Embryonic facial prominence (tissue), 1 donor: Measurements from ENCODE around the gene SETBP1.

ENCODE experiments used
- DNase-seq: peaks from one replicate; pipeline ENCODE4 v3.0.0-alpha.2; 2016; ENCODE audit errors: extremely low spot score

The SETBP1 gene

DNA sequence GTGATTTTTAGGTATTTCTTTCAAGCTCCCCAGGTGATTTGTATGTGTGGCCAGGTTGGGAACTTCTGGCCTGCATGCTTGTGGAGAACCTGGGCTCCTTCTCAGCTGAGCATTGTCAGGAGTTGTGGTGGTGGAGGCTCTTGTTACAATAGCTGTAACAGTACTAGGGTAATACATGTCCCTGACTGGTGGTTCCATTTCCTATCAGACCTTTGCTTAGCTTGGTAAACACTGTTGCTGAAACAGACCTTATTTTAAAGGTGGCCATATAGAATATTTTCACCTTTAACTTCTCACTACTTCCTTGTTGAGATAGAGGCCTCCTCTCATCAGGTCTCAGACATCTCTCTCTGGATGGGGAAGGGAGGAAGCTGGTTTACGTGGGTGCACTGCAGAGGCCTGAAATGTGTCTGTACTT, 79.2 kb downstream of the SETBP1 start:
- DNase-seq: no peak

DNA sequence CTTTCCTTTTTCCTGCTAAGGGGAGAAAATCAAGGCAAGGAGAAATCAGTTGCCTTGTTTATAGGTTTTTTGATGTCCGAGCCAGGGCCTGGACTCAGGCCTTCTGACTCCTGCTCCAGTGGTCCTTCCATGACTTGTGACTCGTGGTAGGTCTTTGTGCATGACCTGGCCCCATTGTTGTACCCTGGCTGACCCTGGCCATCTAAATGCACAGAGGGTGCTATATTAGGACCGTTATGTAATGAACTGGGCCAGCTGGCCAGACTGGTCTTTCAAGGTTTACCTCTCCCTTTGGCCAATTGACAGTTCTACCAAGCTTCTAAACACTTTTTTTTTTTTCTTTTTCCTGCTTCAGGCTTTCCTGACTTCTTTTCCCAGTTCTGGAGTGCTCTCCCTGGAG, 81.1 kb downstream of the SETBP1 start:
- no peak for DNase-seq

DNA sequence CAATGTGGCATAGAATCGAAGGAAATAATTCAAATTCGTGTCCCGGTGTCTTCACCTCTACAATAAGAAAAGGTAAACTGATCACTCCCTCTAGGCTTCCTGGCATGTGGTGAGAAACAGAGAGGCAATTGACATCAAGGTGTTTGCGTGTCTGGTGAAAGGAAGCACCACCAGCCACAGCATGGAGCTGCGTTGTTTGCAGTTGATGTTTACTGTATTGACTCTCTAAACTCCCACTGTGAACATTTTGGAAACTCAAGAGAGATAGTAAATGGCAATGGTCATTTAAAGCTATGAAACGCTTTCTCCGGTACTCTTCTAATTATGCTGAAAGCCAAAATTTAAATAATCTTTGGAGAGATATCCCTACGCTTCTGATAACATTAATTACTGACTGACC, 82.6 kb downstream of the SETBP1 start:
- DNase-seq: no peak

DNA sequence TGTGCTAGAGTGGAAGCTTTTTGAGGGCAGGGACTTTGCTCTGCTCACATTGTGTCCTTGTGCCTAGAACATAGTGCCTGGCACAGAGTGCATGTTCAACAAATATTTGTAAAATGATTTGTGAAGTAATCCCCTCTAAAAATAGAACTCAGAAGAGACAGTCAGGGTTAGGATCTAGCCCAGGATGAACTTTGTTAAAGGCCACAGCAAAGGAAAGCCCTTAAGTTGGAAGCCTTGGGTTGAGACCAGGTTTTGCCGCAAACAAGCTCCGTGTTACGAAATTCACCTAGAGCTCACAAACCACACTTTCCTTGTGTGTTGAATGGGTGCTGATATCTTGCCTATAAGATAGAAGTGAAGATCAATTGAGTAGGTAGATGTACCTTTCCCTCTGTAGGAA, 84.2 kb downstream of the SETBP1 start:
- DNase-seq: no peak

DNA sequence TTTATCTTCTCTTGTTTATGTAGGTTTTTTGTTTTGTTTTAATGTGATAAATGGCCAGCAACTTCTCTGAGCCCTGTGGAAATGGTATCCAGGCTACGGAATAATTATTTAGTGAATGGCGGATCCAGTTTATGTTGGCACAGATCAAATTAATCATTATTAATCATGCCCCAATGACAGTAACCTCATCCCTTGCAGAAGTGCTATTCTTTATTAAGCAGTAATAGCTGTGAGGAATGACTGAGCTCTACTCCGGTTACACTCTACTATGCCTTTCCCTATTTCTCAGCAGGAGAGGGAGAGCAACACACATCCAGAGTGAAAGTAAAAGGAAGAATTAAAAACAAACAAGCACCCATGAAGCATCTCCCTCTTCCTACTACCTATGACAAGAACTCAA, 84.8 kb downstream of the SETBP1 start:
- DNase-seq: no peak

DNA sequence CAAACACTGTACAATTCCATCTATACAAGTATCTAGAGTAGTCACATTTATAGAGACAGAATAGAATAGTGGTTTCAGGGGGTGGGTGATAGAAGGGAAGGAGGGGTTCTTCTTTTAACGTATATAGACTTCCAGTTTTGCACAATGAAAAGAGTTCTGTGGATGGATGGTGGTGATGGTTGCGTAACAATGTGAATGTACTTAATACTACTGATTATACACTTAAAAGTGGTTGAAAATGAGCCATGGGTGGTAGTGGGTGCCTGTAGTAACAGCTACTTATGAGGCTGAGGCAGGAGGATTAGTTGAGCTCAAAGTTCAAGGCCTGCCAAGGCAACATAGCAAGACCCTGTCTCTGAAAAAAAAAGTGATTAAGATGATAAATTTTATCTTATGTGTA, 85.8 kb downstream of the SETBP1 start:
- DNase-seq: no peak

DNA sequence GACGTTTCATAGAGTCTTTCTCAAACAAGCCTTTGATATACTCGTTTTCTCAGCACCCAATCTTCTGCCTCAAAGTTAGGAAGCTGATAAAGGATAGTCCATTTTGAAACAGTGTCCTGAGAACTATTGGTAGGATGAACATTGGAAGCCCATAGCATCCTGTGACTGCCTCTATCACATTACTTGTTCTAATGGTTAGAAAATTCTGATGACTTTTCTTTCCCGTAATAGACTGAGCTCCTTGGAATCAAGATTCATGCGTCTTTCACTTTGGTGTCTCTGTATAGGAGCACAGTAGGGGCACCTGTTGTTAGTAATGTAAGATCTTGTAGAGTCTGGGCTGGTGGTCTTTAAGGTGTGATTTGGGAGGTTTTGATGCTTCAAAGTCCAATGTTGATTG, 87.1 kb downstream of the SETBP1 start:
- no peak for DNase-seq

DNA sequence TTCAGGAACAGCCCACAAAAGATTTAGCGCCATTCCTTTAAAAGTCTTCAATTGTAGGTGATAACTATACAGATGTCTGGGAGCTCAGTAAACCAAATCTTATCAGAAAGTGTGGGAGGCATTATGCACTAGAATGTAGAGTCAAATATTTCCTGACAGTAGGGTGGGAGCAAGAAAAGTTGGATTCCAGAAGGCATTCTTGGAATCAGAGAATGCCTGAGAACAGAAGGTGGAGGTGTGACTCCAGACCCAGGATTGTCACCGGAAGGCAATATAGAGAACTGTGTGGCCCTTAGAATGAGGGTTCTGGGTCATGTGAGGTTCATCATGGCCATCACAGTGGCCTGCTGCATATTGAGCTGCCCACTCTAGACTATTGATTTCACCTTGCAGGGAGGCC, 90.0 kb downstream of the SETBP1 start:
- DNase-seq: no peak

DNA sequence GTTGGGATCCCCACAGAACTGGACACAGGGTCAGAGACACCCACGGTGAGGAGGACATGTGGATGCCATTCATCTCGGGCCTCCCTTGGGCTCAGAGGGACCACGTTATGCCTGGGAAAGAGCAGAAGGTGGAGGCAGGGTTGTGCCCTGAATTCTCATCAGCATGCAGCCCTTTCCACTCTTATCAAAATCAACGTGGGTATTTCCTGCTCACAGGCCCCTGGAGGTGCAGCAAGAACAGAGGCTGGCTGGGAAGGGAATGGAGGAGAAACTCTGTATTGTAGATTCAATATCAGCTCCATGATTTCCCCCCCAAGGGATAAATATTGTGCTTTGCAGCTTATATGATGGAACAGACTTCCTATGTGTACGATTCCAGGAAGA, 90.9 kb downstream of the SETBP1 start:
- no peak for DNase-seq

DNA sequence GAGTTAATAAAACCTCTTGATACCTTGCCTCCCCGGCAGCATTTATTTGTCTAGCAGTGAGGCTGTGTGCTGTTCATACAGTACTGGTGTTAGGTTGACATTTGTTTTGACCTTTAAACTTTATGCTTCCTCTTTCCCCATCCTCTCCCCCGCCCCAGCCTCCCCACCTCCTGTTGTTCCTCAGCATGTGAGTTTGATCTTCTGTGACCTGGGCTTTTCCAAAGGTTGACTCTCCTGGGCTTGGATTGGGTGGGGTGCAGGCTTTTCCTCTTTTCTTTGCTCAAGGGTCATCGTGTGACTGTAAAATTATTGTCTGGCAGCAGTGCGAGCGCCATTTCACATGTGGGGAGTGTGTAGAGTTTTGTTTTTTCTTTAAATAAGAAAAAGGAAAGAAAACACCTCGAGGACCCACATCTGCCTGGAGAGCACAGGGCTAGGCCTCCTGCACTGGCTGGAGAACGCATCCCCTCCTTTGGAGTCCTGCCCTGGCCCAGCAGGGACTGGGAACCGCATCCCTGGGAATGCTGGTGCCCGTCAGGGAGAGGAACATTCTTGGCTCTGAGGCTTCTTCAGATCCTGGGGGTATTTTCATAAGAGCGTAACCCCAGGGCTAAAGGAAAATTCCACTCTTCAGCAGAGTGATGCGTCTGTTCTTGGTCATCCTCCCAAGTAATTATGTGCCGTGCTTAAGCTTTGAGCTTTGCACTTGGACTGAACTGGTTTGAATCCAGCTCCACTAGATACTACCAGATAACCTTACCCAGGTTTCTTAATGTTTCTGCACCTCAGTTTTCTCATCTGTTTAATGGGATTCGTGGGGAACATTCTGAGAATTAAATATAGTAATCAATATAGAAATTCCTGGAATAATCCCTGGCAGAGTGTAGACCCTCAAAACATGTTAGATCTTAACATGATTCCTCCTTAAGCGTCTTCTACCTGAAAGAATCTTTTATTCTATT, 91.5 kb downstream of the SETBP1 start:
- DNase-seq: no peak

DNA sequence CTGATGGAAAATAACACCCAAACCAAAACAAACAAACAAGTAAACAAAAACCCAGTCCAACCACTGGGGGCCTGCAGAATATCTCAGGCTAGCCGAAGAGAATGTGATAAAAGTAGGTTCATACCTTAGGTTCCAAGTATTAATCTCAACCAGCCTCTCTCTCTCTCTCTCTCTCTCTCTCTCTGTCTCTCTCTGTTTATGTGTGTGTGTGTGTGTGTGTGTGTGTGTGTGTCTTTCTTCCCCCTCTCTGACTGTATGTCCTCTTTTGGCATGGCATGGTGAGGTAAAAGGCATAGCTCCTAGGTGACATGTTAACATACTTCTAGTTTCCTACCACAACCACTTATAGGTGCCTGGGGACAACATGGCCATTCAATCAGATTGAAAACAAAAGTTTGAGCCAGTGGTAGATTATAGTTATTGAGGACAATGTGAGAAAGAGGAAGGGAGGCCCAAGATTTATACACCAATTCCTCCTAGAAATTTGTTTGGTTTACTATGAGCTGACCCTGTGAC, 93.0 kb downstream of the SETBP1 start:
- DNase-seq: no peak

DNA sequence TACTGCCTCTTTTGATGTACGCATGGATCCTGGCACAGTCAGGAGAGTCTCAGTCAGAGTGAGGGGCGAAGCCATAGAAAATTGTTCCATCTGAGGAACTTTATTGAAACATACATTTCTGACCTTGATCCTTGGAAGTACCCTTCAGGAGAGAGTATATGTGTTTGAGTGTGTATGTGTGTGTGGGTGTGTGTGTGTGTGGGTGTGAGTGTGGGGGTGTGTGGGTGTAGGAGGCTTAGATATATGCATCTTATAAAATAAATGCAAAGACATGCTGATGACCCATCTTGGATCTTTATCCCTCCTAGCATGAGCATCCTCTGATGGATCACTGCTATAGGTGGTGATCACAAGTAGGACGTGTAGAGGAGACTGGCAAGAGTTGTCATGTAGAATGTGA, 93.5 kb downstream of the SETBP1 start:
- DNase-seq: no peak

DNA sequence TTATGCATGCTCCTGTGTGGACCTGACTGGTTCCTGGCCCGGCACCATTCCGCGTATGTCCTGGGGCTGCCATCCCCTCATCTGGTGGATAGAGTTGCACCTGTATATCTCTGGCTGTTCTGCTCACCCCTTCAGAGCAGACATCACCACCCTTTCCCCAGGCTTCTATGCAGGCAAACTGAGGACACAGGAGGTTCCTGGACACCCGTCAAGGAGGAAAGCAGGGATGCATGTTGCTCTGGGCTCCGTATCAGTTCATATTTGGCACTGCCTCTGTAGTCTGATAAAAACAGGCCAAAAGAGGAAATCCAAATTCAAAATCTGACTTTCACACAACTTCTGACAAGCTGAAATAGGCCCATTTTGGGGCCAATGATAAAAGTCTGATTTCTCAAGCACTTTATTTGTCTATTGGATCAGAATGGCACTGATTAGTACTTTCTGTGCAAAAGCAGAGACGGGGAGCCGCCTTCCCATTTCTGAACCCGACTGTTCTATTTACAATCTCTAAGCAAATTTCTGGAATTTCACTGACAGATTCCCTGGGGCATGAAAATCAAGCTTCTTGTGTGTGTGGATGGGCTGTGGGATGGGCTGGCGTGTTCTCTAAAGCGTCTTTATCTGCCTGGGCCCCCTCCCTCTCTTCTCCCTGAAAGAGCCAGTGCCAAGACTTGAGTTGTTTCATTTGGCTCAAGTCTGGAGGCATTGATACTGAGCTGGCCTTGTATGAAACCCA, 96.9 kb downstream of the SETBP1 start:
- no peak for DNase-seq

DNA sequence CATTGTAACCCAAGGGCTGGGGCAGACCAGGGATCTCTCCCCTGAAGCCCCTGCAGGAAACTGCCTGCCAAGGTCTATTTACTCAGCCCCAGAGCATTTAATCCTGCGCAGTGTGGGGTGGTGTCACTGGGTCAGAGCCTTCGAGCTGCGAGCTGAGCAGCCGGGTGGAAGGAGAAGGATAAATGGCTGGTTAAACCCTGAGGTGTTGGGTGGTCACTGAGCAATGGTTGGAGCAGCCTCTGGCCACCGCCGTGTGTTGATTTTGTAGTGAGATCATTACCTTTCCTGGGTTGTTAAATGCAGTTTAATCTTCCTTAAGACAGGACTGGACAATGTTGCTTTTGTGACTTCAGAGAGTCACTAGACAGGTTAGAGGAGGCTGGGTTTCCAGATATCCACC, 98.1 kb downstream of the SETBP1 start:
- DNase-seq: no peak

DNA sequence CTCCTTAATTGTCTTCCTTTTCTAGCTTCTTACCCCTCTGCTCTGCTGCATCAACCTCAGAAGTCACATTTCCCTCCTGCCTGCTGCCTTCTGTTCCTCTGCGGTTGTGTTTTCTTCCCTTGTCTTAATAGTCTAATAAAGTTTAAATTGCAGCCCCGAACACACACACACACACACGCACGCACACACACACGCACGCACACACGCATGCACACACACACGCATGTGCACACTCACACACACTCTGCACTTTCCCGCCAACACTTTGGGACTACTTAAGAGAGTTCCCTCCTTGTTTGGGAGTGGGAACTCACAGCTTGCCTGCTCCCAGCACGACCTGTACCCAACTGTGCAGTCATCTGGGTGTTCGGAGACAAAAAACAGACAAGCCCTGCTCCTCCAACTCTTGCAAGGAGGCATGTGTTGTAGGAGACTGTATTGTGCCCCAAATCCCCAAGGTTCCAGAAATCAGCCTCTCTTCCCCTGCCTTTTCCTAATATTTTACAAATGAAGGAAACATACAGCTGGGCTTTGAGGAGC, 99.1 kb downstream of the SETBP1 start:
- no peak for DNase-seq

DNA sequence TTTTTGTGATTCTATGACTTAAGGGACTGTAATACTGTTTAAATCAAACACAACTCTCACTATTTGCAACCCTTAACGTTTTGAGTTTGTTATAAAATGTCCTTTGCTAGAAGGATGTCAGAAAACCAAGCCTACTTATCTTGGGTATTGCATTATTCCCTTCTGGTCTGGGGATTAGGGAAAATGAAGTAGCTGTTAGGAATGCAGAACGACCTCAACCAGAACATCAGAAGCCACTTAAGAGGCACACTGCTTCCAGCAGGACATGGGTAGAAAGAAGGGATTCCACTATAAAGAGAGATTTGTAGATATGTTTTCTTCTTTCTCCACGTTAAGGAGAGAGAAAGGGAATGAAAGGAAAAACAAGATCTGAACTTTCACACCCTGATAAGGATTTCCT, 101.2 kb downstream of the SETBP1 start:
- DNase-seq: no peak

DNA sequence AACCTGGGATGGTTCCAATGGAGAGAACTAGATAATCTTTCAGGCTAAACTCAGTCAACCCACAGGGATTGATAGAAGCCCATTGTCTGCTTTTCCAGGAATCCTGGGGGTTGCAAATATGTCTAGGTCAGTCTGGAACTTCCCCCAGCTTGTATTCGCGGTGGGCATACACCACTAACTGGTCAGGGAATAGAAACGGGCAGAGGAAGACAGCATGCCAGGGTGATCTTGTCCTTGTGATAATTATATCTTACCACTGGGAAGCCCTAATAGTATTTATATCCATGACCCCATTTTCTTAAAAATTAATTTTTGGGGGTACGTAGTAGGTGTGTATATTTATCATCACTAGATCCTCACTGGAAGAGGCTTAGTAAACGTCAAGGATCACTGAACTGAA, 101.9 kb downstream of the SETBP1 start:
- no peak for DNase-seq

DNA sequence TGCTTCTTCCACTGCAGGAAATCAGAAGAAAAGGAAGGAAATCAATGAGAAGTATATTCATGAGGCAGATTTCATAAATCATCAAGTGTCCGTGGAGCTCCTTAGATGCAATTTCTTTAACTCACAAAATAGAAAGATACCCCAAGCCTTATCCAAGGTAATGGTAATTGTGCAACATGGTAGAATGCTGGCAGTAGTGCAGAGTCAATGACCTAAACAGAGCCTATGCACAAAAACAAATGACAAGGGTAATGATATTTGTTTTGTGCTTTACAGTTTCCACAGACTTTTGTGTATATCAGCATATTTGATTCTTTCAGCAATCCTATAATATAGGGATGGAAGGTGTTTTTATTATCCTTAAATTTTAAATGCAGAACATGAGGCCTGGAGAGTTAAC, 102.7 kb downstream of the SETBP1 start:
- DNase-seq: no peak

DNA sequence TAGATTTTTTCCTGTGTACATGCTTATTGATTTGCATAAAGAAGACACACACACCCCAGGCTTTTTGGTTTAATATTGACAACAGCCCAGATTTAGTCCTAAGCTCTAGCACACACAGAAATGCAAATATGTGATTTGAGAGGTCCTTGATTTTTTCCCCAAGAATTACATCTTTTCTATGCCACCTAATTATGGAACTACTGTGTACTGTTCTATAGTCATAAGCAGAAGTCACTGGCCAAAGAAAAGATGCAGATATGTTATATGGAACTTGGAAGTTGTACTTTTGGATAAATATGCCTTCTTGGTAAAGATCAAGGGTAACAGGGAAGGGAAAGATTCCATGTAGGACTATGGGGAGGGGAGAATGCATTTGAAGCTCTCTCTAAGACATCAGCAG, 105.6 kb downstream of the SETBP1 start:
- DNase-seq: no peak

DNA sequence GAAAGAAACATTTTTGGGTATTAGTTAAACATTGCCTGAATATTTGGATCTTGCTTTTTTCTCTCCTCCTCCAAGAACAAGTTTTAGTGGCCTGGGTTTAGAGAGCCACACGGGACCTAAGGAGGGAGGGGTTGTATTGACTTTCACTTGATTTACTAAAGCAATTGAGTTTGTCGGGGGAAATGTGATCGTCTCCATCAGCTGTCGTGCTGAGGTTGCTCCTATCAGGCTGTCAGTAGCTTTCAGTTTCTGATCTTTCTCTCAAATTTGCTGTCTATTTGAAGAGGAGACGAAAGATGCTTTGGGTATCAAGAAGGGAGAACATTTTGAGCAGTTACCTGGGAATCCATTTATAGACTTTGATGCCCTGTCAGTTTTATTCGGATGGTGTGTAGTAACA, 106.0 kb downstream of the SETBP1 start:
- no peak for DNase-seq

DNA sequence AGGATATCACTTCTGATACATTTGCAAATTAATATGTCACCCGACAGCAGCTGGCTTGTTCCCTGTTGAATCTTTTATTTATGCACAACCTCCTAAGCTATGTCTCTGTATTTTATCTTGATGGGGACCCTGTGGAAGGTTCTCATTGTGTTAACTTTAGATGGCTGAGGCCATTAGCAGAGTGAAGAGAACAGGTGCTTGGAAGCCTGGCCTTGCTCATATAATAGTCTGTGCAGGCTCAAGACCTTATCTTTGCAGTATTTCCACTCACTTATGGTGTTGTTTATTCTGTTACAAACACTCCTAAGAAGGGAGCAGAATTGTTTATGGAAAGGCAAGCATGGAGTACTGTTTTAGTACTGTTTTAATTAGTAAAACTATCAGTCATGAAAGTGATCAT, 107.6 kb downstream of the SETBP1 start:
- no peak for DNase-seq

DNA sequence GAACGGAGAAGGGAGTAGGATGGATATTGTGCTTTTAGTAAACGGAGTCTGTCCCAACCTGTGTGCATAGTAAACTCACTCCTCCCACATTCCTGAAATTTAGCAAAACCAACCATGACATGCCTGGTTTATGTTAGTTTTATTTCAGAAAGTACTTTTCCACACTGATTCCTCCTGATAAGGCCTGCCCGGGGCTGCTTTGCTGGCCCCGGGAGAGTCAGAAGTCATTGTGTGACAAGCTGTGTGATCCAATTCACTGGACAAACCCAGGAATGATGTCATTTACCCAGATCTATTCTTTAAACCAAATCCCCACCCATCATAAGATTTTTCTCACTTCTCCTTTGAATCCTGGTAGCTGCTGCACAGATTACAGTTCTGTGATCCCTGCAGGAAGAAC, 109.0 kb downstream of the SETBP1 start:
- DNase-seq: no peak

DNA sequence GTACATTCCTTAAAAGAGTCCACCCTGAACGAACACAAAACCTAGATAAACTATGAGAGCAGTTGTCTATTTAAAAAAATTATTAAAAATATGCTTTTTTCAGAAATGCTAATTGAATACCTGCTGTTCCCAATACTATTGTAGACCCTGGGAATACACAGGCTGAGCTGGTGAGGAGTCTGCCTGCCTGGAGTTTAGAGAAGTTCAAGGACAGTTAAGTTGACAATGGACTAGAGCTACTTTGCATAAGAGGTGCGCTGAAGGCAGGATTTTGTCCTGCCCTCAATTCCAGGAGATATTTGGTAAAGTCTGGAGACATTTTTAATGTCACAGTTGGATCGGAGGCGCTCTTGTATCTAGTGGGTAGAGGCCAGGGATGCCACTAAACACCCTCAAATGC, 110.2 kb downstream of the SETBP1 start:
- no peak for DNase-seq
